Right atrium auricular region (tissue), 2 donors: ENCODE measurements around the gene PIGS. TPM values are rescaled to one million over a fixed set of nuclear protein-coding genes. Genes with fewer than 3 reads are reported as not detected.

Experiments
- DNase-seq: peaks from one replicate; pipeline ENCODE4 v3.0.0-alpha.2; 2019; ENCODE audit warnings: low spot score
- H3K27ac ChIP-seq, 2 donors: fragments of 200-600 bp; sonication (generic); 1 replicate in 1 of 2; 2 replicates in 1 of 2; pipeline ENCODE4 v1.5.1; 2016 to 2019
- H3K27me3 ChIP-seq, 2 donors: fragments of 200-600 bp; sonication (generic); one replicate each; pipeline versions ENCODE4 v1.5.1 to v1.6.0; 2017 to 2019
- H3K36me3 ChIP-seq: fragments of 200-600 bp; sonication (generic); one replicate; pipeline ENCODE4 v1.5.1; 2016
- H3K4me1 ChIP-seq, 2 donors: fragments of 200-600 bp; sonication (generic); one replicate each; pipeline versions ENCODE4 v1.5.1 to v1.6.0; 2017 to 2019
- H3K4me3 ChIP-seq, 2 donors: fragments of 200-600 bp; sonication (generic); 1 replicate in 1 of 2; 2 replicates in 1 of 2; pipeline ENCODE4 v1.5.1; 2017 to 2019; ENCODE audit warnings: mild to moderate bottlenecking in 1 of 2, moderate library complexity in 1 of 2
- H3K9me3 ChIP-seq, 2 donors: fragments of 200-600 bp; sonication (generic); one replicate each; pipeline ENCODE4 v1.5.1; 2019
- CTCF ChIP-seq, 2 donors: fragments of 200-600 bp; sonication (generic); IDR thresholded peaks; one replicate each; pipeline ENCODE4 v1.5.1; 2019; ENCODE audit warnings: antibody characterized with exemption in 2 of 2
- total RNA-seq, 2 donors: library from RNA; depleted of rRNA; stranded (reverse); fragments of >200 nt; gene quantifications; one replicate each; pipeline ENCODE4 v1.1.0, GENCODE V29; 2016

PIGS gene
- total RNA-seq, 2 donors from 2014 or later = 51.6 to 74.8 TPM

- H3K27ac ChIP-seq = no peak overlapping the region
- H3K4me3 ChIP-seq = no peak overlapping the region
- TF ChIP-seq CTCF (IDR thresholded peaks at IDR 0.05) = no peak
Observed at GRCh38 chr17:28529013-28529400, 42.3 kb downstream of the PIGS start.

GRCh38 chr17:28528327-28529012 is 42.9 kb downstream of the PIGS start:
- H3K27ac ChIP-seq = no peak overlapping the region
- no peak overlapping the region for H3K4me3 ChIP-seq
- H3K9me3 ChIP-seq = no peaks in the 10 kb centered on the region
- no peaks in the 10 kb centered on the region for H3K27me3 ChIP-seq
- no peaks in the 10 kb centered on the region for H3K4me1 ChIP-seq
- no peak for TF ChIP-seq CTCF (IDR thresholded peaks at IDR 0.05)
- no peak for DNase-seq
- no peaks in the 10 kb centered on the region for H3K36me3 ChIP-seq

More at GRCh38 chr17:28529013-28529400, 42.3 kb downstream of the PIGS start:
- DNase-seq = no peak
- H3K27me3 ChIP-seq = no peaks in the 10 kb centered on the region
- no peaks in the 10 kb centered on the region for H3K4me1 ChIP-seq
- no peaks in the 10 kb centered on the region for H3K36me3 ChIP-seq
- no peaks in the 10 kb centered on the region for H3K9me3 ChIP-seq

GRCh38 chr17:28527859-28528258 is 43.5 kb downstream of the PIGS start:
- no peaks in the 10 kb centered on the region for H3K4me1 ChIP-seq
- no peak overlapping the region for H3K27ac ChIP-seq
- no peak overlapping the region for H3K4me3 ChIP-seq
- no peaks in the 10 kb centered on the region for H3K27me3 ChIP-seq
- TF ChIP-seq CTCF (IDR thresholded peaks at IDR 0.05) = no peak
- no peak for DNase-seq
- no peaks in the 10 kb centered on the region for H3K36me3 ChIP-seq
- no peaks in the 10 kb centered on the region for H3K9me3 ChIP-seq

GRCh38 chr17:28527181-28527681 is 44.1 kb downstream of the PIGS start:
- Histone ChIP-seq H3K9me3 (no peaks in the 10 kb centered on the region), H3K27me3 (no peaks in the 10 kb centered on the region), H3K4me3 (no peak overlapping the region), H3K27ac (no peak overlapping the region), H3K4me1 (no peaks in the 10 kb centered on the region), H3K36me3 (no peaks in the 10 kb centered on the region)
- no peak for TF ChIP-seq CTCF (IDR thresholded peaks at IDR 0.05)
- no peak for DNase-seq

- DNase-seq = no peak
- TF ChIP-seq CTCF (IDR thresholded peaks at IDR 0.05) = no peak
- no peaks in the 10 kb centered on the region for H3K36me3 ChIP-seq
Observed at GRCh38 chr17:28526381-28526780, 44.9 kb downstream of the PIGS start.

More at GRCh38 chr17:28526381-28526780, 44.9 kb downstream of the PIGS start:
- Histone ChIP-seq H3K4me1 (no peaks in the 10 kb centered on the region), H3K4me3 (no peak overlapping the region), H3K9me3 (no peaks in the 10 kb centered on the region), H3K27ac (no peak overlapping the region), H3K27me3 (no peaks in the 10 kb centered on the region)
